22Rv1 (cell line): Measurements from ENCODE around the gene FBRSL1.

Experiments used
- H3K27ac ChIP-seq: fragments of 450-650 bp; 2 replicates; pipeline ENCODE4 v1.5.1; 2017
- CTCF ChIP-seq: fragments of 450-650 bp; IDR thresholded peaks from 2 replicates; pipeline ENCODE4 v1.5.1; 2017; ENCODE audit warnings: mild to moderate bottlenecking
- ZFX ChIP-seq: fragments of 450-650 bp; IDR thresholded peaks from 2 replicates; pipeline ENCODE4 v1.6.1; 2017; ENCODE audit warnings: antibody characterized with exemption, borderline replicate concordance

Gene FBRSL1

GRCh38 chr12:132540436-132540835 is 50.5 kb downstream of the FBRSL1 start:
- H3K27ac ChIP-seq = no peak overlapping the region
- TF ChIP-seq CTCF (no peak), ZFX (no peak)

GRCh38 chr12:132541200-132541599 is 51.2 kb downstream of the FBRSL1 start:
- no peak overlapping the region for H3K27ac ChIP-seq
- no peak for TF ChIP-seq CTCF
- TF ChIP-seq ZFX = no peak

- TF ChIP-seq CTCF = no peak
- TF ChIP-seq ZFX = no peak
Measured at GRCh38 chr12:132541996-132542395, 52.0 kb downstream of the FBRSL1 start.

GRCh38 chr12:132542661-132543060 is 52.7 kb downstream of the FBRSL1 start:
- no peak overlapping the region for H3K27ac ChIP-seq
- TF ChIP-seq ZFX (no peak), CTCF (no peak)

More at GRCh38 chr12:132541996-132542395, 52.0 kb downstream of the FBRSL1 start:
- H3K27ac ChIP-seq = no peak overlapping the region

GRCh38 chr12:132543298-132544079 is 53.5 kb downstream of the FBRSL1 start:
- TF ChIP-seq CTCF (no peak), ZFX (no peak)
- no peak overlapping the region for H3K27ac ChIP-seq

- no peak overlapping the region for H3K27ac ChIP-seq
- TF ChIP-seq CTCF = no peak
- no peak for TF ChIP-seq ZFX
Measured at GRCh38 chr12:132544080-132544397, 54.1 kb downstream of the FBRSL1 start.

- H3K27ac ChIP-seq = no peak overlapping the region
- TF ChIP-seq CTCF = no peak
- no peak for TF ChIP-seq ZFX
Measured at GRCh38 chr12:132544498-132544897, 54.5 kb downstream of the FBRSL1 start.
